A549 (cell line): Measurements from ENCODE around the gene GMPPB.

Source experiments
- CHD2 ChIP-seq: fragments of 150-350 bp; IDR thresholded peaks from 2 replicates; pipeline ENCODE4 v1.6.1; 2014; ENCODE audit warnings: low read length; ENCODE audit not compliant: partially characterized antibody
- EP300 ChIP-seq, 2 experiments: fragments of >200 bp; sonication (Bioruptor Twin); formaldehyde crosslinking; IDR thresholded peaks; 2 replicates in 1 of 2; 3 replicates in 1 of 2; pipeline ENCODE4 v1.6.1; 2016 to 2017
- KDM5A ChIP-seq: fragments of 200-600 bp; sonication (generic); IDR thresholded peaks from 2 replicates; pipeline ENCODE4 v1.6.1; 2016; ENCODE audit warnings: antibody characterized with exemption, mild to moderate bottlenecking
- POLR2A ChIP-seq: IDR thresholded peaks from 2 replicates; pipeline ENCODE4 v1.6.1; 2012; ENCODE audit warnings: mild to moderate bottlenecking, low read length
- RAD21 ChIP-seq, 2 experiments: fragments of >200 bp in 1 of 2; sonication (Bioruptor Twin) in 1 of 2; formaldehyde crosslinking in 1 of 2; IDR thresholded peaks in 1 of 2; conservative IDR thresholded peaks in 1 of 2; 2 replicates in 1 of 2; 3 replicates in 1 of 2; pipeline ENCODE4 v1.6.1; 2012 to 2018; ENCODE audit warnings: inconsistent platforms in 1 of 2
- TF ChIP-seq, protein P1 (sequence below): fragments of >200 bp; sonication (Bioruptor Twin); formaldehyde crosslinking; IDR thresholded peaks from 3 replicates; pipeline ENCODE4 v1.5.1; 2016
- TF ChIP-seq, protein P2 (sequence below): IDR thresholded peaks from 2 replicates; pipeline ENCODE4 v1.6.1; 2012
- TF ChIP-seq, protein P3 (sequence below): IDR thresholded peaks from 2 replicates; pipeline ENCODE4 v1.6.1; 2012
- TF ChIP-seq, protein P4 (sequence below): fragments of 250-450 bp; sonication (Bioruptor Pico); IDR thresholded peaks from 2 replicates; pipeline ENCODE4 v1.5.0; 2020; ENCODE audit warnings: low read depth, mild to moderate bottlenecking, moderate library complexity

GRCh38 chr3:49716169-49716568 is 7.6 kb downstream of the GMPPB start:
- TF ChIP-seq, protein P1, sequence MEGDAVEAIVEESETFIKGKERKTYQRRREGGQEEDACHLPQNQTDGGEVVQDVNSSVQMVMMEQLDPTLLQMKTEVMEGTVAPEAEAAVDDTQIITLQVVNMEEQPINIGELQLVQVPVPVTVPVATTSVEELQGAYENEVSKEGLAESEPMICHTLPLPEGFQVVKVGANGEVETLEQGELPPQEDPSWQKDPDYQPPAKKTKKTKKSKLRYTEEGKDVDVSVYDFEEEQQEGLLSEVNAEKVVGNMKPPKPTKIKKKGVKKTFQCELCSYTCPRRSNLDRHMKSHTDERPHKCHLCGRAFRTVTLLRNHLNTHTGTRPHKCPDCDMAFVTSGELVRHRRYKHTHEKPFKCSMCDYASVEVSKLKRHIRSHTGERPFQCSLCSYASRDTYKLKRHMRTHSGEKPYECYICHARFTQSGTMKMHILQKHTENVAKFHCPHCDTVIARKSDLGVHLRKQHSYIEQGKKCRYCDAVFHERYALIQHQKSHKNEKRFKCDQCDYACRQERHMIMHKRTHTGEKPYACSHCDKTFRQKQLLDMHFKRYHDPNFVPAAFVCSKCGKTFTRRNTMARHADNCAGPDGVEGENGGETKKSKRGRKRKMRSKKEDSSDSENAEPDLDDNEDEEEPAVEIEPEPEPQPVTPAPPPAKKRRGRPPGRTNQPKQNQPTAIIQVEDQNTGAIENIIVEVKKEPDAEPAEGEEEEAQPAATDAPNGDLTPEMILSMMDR, result no peak
- TF ChIP-seq EP300 (IDR thresholded peaks at IDR 0.05), result no peak
- TF ChIP-seq POLR2A, result no peak
- no peak for TF ChIP-seq KDM5A
- TF ChIP-seq, protein P2, sequence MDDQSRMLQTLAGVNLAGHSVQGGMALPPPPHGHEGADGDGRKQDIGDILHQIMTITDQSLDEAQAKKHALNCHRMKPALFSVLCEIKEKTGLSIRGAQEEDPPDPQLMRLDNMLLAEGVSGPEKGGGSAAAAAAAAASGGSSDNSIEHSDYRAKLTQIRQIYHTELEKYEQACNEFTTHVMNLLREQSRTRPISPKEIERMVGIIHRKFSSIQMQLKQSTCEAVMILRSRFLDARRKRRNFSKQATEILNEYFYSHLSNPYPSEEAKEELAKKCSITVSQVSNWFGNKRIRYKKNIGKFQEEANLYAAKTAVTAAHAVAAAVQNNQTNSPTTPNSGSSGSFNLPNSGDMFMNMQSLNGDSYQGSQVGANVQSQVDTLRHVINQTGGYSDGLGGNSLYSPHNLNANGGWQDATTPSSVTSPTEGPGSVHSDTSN, result no peak
- TF ChIP-seq RAD21 (conservative IDR thresholded peaks at IDR 0.05 in 1 of 2, IDR thresholded peaks at IDR 0.05 in 1 of 2), result no peak
- TF ChIP-seq, protein P3, sequence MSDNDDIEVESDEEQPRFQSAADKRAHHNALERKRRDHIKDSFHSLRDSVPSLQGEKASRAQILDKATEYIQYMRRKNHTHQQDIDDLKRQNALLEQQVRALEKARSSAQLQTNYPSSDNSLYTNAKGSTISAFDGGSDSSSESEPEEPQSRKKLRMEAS, result no peak
- no peak for TF ChIP-seq CHD2
- TF ChIP-seq, protein P4, sequence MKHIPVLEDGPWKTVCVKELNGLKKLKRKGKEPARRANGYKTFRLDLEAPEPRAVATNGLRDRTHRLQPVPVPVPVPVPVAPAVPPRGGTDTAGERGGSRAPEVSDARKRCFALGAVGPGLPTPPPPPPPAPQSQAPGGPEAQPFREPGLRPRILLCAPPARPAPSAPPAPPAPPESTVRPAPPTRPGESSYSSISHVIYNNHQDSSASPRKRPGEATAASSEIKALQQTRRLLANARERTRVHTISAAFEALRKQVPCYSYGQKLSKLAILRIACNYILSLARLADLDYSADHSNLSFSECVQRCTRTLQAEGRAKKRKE (CRISPR knock-in tag), result no peak
